Measurements from ENCODE around the gene DOCK3. TPM values are rescaled to one million over a fixed set of nuclear protein-coding genes. Genes with fewer than 3 reads are reported as not detected.
"Not testable (repeated sequence)": the region's sequence is repeated elsewhere in the genome, so short reads cannot be mapped to it uniquely, and the experiment has no call there.

The DOCK3 gene
- total RNA-seq, 1 experiment from 2014 or later = 0.26 TPM

DNA sequence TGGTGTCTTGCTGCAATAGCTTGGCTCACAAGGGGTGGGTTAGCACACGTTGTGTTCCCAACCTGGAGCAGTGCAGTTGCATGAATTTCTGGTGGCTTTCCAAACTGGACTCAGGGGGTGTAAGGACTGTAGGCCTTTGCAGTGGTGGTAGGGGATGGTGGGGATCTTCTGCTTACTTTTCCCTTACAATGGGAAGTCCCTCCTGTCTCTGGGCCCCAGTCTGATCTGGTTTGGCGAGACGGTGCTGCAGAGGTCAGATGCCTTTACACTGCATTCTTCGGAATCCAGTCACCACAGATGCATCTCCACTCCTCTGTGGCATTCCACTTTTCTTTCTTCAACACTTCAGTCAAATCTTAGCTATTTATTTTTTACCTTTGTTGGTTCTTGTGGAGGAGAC, 132.1 kb downstream of the DOCK3 start:
- no peaks in the 10 kb centered on the region for H3K27me3 ChIP-seq
- H3K9me3 ChIP-seq = no peaks in the 10 kb centered on the region
- no peak for DNase-seq
- no peak overlapping the region for H3K4me3 ChIP-seq
- H3K36me3 ChIP-seq = no peaks in the 10 kb centered on the region

DNA sequence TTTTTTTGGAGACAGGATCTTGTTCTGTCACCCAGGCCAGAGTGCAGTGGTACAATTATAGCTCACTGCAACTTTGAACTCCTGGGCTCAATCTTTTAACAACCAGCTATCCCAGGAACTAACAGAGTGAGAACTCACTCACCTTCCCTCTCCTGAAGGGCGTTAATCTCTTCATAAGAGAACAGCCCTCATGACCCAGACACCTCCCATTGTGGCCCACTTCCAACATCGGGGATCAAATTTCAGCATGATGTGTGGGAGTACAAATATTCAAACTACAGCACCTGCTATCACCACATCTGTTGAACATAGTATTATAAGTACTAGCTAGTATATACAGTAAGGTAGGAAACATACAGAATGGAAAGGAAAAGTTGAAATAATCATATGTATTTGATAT, 132.5 kb downstream of the DOCK3 start:
- H3K4me3 ChIP-seq = no peak overlapping the region
- no peak for DNase-seq
- H3K36me3 ChIP-seq = no peaks in the 10 kb centered on the region
- H3K9me3 ChIP-seq = no peaks in the 10 kb centered on the region
- no peaks in the 10 kb centered on the region for H3K27me3 ChIP-seq

DNA sequence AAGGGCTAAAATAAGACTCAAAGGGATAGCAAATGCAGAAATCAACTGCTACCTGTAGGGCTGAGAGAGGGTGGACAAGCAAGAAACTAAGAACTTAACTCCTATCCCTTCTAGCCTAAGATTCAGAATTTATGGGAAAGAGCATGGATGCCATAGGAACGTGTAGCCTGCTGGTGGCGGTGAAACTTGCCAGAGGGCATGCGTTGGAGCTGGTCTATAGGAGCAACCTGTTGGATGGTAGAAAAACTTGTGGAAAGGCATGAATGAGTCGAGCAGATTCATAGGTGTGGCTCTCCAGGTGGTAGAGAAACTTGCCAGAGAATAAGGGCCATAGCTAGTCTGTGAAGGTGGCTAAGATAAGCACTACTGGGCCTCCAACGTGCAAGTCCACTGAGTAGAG, 137.2 kb downstream of the DOCK3 start:
- Histone ChIP-seq H3K9me3 (no peaks in the 10 kb centered on the region), H3K36me3 (no peaks in the 10 kb centered on the region), H3K27me3 (no peaks in the 10 kb centered on the region), H3K4me3 (no peak overlapping the region)
- DNase-seq = no peak

DNA sequence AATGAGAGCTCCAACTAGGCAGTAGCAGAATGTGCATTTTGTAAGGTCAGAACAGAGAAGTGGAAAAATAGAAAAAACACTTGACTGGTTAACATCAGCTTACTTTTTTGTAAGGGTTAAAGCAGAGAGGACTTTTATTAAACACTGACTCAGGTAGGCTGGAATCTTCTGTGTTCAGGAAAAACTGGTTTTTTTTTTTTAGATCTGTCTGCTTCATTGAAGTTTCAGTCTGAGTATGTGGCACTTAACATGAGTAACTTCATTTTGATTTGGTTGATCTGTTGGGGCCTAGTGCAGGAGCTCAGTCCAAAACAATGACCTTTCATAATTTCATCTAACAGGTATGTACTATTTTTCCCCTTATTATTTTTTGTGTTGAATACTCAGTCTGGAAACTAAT, 141.1 kb downstream of the DOCK3 start:
- H3K36me3 ChIP-seq = no peaks in the 10 kb centered on the region
- no peaks in the 10 kb centered on the region for H3K9me3 ChIP-seq
- DNase-seq = no peak
- H3K27me3 ChIP-seq = no peaks in the 10 kb centered on the region
- no peak overlapping the region for H3K4me3 ChIP-seq

DNA sequence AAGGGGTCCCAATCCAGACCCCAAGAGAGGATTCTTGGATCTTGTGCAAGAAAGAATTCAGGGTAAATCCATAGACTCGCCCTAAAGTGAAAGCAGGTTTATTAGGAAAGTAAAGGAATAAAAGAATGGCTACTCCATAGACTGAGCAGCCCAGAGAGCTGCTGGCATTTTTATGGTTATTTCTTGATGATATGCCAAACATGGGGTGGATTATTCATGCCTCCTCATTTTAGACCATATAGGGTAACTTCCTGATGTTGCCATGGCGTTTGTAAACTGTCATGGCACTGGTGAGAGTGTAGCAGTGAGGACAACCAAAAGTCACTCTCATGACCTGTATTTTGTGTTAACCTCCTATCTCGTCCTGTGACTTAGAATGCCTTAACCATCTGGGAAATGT, 142.2 kb downstream of the DOCK3 start:
- no peak overlapping the region for H3K4me3 ChIP-seq
- no peak for DNase-seq
- no peaks in the 10 kb centered on the region for H3K27me3 ChIP-seq
- no peaks in the 10 kb centered on the region for H3K9me3 ChIP-seq
- H3K36me3 ChIP-seq = no peaks in the 10 kb centered on the region

DNA sequence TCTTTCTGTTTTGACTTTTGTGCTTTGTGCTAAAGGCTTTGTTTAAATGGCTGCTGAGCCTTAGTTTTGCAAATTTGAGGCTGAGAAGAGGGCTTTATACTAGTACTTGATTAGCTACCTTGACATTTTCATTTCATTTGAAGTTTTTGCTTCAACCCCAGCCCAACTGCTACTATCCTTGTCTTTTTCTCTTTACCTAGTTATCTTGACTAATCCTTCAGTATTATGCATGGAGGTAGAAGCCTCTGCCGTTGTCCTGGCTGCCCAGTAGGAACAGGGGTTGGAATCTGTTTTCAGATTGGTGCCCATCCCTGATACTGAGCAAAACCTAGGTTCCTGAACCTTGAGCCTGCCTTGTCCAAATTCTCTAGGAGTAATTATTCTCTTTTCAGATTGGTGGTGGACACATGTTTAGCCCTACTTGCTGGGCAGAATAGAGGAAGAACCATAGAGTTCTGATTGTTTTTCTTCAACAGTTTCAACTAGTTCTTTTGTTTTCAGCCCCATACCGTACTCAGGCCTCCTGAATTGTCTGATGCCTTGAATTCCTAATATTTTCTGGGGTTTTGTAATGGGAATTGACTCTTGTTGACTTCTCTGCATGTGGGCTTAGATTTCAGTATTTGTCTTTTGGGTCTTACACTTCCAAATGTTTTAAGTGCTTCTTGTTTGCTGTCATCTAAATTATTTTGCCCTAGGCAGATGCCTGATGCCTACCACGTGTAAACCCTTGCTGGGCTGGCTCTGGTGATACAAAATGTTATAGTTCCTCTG, 143.2 kb downstream of the DOCK3 start:
- Histone ChIP-seq H3K27me3 (no peaks in the 10 kb centered on the region), H3K9me3 (no peaks in the 10 kb centered on the region), H3K36me3 (no peaks in the 10 kb centered on the region), H3K4me3 (no peak overlapping the region)
- DNase-seq = no peak

DNA sequence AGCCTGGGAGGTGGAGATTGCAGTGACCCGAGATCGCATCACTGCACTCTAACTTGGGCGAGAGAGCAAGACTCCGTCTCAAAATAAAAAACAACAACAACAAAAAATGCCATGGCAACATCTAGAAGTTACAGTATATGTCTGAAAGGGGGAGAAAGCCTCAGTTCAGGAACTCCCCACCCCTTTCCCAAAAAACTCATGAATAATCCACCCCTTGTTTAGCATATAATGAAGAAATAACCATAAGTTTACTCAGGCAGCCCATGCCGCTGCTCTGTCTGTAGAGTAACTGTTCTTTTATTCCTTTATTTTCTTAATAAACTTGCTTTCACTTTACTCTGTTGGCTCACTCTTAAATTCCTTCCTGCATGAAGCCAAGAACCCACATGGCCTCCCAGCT, 145.2 kb downstream of the DOCK3 start:
- Histone ChIP-seq H3K36me3 (no peaks in the 10 kb centered on the region), H3K4me3 (no peak overlapping the region), H3K27me3 (no peaks in the 10 kb centered on the region), H3K9me3 (no peaks in the 10 kb centered on the region)
- no peak for DNase-seq

DNA sequence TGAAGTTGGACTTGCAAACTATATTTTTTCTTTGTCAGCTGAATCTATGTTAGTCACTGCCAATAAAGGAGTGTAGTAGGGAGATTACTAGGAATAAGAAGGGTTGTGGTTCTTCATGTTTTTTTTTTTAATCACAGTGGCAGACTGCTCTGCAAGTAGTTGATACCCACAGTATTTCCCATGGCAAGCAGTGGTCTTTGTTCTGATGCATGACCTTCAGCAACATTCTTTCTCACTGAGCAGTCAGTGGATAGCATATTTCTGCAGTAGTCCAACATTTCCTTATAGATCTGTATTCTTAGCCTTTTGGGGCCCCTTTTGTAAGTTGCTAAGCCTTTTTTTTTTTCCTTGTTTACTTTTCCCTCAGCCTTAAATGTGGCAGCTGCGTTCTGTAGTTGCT, 151.1 kb downstream of the DOCK3 start:
- DNase-seq = no peak
- Histone ChIP-seq H3K36me3 (no peaks in the 10 kb centered on the region), H3K27me3 (no peaks in the 10 kb centered on the region), H3K4me3 (no peak overlapping the region), H3K9me3 (no peaks in the 10 kb centered on the region)

DNA sequence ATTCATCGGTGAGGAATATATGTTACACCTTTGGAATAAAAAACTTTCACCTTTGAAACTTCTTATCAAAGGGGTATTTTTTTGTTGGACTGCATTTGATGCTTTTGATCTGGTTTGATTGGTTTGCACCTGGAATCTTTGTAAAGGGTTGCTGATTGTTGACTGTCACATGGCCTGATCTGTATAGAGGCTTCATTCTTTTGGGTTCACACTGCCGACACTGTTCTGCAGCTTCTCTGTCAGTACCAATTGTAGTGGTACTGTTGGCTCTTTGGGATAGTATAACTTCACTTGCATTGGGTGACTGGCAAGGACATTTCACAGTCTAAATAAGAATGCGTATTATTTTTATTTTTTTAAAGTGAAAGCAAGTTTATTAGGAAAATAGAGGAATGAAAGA, 155.7 kb downstream of the DOCK3 start:
- Histone ChIP-seq H3K4me3 (no peak overlapping the region), H3K36me3 (no peaks in the 10 kb centered on the region), H3K27me3 (no peaks in the 10 kb centered on the region), H3K9me3 (no peaks in the 10 kb centered on the region)
- no peak for DNase-seq

DNA sequence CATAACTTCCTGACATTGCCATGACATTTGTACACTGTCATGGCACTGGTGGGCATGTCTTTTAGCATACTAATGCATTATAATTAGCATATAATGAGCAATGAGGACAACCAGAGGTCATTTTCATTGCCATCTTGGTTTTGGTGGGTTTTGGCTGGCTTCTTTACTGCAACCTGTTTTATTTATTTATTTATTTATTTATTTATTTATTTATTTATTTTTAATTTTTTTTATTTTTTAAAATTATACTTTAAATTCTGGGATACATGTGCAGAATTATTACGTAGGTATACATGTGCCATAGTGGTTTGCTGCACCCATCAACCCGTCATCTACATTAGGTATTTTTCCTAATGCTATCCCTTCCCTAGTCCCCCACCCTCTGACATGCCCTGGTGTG, 156.3 kb downstream of the DOCK3 start:
- not testable (repeated sequence) for H3K9me3 ChIP-seq, H3K4me3 ChIP-seq, H3K36me3 ChIP-seq, DNase-seq, H3K27me3 ChIP-seq

DNA sequence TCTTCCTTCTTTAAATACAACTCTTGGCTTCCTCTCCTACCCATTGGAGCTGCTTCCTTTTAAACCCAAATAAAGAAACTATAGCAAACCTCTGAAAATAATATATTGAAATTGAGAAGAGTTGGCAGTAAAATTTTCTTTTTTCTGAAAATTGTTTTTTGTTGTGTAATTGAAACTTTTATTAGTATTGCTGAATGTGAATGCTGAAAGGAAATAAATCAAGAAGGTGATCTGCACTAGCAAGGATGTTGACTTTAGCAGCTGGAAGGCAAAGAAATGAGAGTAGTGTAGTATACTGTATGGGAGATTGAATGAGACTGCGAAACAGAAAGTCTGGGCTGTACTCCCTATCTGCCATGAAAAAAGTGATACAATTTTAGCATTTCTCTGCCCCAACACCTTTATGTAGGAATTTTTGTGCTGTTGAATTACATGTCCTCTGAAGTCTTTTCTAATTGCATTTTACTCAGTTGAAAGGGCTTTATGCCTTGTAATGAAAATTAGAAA, 166.3 kb downstream of the DOCK3 start:
- DNase-seq = no peak
- H3K27me3 ChIP-seq = no peaks in the 10 kb centered on the region
- H3K36me3 ChIP-seq = no peaks in the 10 kb centered on the region
- no peaks in the 10 kb centered on the region for H3K9me3 ChIP-seq
- H3K4me3 ChIP-seq = no peak overlapping the region

DNA sequence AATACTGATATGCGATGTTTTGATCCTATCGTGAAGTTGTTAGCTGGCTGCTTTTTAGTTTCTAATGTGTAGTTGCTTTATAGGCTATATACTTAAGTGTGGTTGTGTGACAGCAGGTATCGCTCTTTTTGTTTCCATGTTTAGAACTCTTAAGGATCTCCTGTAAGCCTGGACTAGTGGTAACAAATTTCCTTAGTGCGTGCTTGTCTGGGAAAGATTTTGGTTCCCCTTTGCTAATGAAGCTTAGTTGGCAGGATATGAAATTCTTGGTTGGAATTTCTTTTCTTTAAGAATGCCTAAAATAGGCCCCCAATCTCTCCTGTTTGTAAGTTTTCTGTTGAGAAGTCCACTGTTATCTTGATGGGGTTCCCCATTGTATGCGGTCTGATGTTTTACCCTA, 173.6 kb downstream of the DOCK3 start:
- Histone ChIP-seq H3K4me3 (no peak overlapping the region), H3K36me3 (no peaks in the 10 kb centered on the region), H3K27me3 (no peaks in the 10 kb centered on the region), H3K9me3 (no peaks in the 10 kb centered on the region)
- no peak for DNase-seq

DNA sequence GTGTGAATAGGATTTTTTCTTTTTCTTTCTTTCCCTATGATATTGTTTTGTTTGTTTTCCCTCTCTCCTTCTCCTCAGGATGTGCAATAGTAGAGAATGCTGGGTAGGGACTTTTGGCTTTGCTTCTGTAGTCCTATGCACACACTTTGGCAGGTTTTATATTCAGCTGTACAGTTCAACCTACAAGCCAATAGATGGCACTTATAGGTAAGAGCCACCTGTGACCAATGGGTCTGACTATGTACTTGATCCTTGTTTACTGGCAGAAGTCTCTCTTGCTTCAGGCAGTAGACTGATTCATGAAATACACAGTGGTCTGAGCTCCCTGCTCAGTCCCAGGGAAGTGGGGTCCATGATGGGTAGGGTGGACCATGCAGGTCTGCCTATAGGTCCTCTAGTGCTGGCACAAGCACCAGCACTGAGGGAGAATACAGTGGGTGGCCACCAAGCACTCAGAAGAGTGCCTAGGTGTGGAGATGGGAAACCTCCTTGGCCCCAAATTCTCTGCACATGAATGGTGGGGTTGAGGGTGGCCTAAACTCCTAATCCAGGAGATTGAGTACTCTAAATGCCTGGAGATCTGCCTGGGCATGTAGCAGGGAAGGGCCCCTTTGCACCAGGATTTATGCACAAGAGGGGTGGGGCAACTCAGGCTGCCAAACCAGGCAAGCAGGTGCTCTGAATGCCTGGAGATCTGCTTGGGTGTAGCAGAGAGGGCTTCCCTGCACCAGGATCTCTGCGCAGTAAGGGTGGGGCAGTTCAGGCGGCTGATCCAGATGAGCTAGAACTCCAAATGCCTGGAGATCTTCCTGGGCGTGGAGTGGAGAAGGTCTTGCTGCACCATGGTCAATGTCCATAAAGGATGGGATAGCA, 176.1 kb downstream of the DOCK3 start:
- no peaks in the 10 kb centered on the region for H3K9me3 ChIP-seq
- H3K27me3 ChIP-seq = no peaks in the 10 kb centered on the region
- no peak overlapping the region for H3K4me3 ChIP-seq
- no peak for DNase-seq
- no peaks in the 10 kb centered on the region for H3K36me3 ChIP-seq

DNA sequence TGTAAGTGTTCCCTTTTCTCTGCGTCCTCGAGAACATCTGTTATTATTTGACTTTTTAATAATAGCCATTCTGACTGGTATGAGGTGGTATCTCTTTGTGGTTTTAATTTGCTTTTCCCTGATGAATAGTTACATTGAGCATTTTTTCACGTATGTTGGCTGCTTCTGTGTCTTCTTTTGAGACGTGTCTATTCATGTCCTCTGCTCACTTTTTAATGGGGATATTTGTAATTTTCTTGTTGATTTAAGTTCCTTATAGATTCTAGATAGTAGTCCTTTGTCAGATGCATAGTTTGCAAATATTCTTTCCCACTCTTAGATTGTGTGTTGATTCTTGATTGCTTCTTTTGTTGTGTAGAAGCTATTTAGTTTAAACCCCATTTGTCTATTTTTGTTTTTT, 179.2 kb downstream of the DOCK3 start:
- H3K9me3 ChIP-seq = no peaks in the 10 kb centered on the region
- no peak overlapping the region for H3K4me3 ChIP-seq
- H3K27me3 ChIP-seq = no peaks in the 10 kb centered on the region
- H3K36me3 ChIP-seq = no peaks in the 10 kb centered on the region
- no peak for DNase-seq

DNA sequence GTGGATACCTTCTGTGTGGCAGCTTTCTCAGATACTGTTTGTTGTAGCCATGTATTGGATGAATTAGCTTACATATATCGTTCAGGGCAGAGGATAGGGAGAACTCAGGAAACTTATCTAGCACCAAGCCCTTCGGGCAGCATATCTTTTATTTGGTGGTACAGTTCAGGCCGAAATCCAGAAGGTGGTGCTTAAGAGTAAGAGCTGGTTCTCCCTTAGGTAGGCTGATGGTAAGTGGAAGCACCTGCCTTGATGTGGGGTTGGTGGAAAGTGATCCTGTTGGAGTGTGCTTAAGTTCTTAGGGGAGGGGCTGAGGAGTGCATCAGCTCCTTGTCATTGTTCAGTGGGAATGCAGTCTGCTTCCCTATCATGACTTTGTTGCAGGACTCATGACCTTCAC, 187.5 kb downstream of the DOCK3 start:
- Histone ChIP-seq H3K27me3 (no peaks in the 10 kb centered on the region), H3K36me3 (no peaks in the 10 kb centered on the region), H3K9me3 (no peaks in the 10 kb centered on the region), H3K4me3 (no peak overlapping the region)
- DNase-seq = no peak

DNA sequence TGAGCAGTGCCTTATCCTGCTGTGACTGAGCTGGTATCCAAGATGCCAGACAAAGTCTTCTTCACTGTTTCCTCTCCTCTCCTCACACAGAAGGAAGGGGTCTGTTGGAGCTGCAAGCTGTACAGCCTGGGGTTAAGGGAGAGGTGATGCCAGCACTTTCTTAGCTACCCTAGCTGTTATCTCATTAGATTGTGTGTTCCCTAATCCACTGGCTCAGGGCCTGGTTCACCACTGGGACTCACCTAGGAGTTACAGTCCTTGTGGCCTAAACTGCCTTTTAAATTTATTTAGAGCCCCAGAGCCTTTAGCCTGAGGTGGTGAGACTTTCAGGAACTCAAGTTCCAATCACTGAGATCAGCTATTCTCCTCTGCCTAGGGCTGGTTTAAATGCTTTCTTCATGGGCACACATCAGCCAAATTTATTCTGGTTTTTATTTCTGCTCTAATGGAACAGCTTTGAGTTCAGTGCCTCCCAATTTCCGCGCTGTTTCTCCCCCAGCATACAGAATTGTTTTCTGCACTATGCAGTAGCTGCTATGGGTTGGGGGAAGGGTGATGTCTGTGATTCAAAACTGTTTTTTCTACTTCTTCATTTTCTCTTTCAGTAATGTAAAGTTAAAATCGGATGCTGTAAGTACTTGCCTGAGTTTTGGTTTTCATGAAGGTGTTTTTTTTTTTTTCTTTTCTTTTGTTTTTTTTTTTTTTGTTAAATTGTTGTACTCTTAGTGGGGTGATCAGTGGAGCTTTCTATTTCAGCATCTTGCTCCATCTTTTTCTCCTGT, 198.8 kb downstream of the DOCK3 start:
- Histone ChIP-seq H3K27me3 (no peaks in the 10 kb centered on the region), H3K36me3 (no peaks in the 10 kb centered on the region), H3K9me3 (no peaks in the 10 kb centered on the region), H3K4me3 (no peak overlapping the region)
- no peak for DNase-seq

DNA sequence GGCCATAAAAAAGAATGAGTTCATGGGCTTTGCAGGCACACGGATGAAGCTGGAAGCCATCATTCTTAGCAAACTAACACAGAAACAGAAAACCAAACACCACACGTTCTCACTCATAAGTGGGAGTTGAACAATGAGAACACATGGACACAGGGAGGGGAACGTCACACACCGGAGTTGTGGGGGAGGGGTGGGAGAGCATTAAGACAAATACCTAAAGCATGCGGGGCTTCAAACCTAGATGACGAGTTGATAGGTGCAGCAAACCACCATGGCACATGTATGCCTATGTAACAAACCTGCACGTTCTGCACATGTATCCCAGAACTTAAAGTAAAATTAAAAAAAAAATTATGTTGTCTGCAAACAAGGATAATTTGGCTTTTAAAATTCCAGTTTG, 200.1 kb downstream of the DOCK3 start:
- not testable (repeated sequence) for H3K27me3 ChIP-seq, H3K36me3 ChIP-seq, H3K4me3 ChIP-seq, DNase-seq, H3K9me3 ChIP-seq
